H1 (cell line): ENCODE measurements around the gene TAF1B.

Experiments
- KDM1A ChIP-seq: fragments of 200-600, 300-600 bp; sonication (generic); IDR thresholded peaks from 2 replicates; pipeline ENCODE4 v1.7.1; 2016; ENCODE audit warnings: mild to moderate bottlenecking, low read length, borderline replicate concordance
- TF ChIP-seq, protein P1 (sequence below), 3 experiments: IDR thresholded peaks; 1 replicate in 2 of 3; 2 replicates in 1 of 3; pipeline versions ENCODE4 v1.5.1 to v1.6.1; 2011; ENCODE audit warnings: low read length in 3 of 3, mild to moderate bottlenecking in 3 of 3, inconsistent platforms in 2 of 3, low read depth in 1 of 3, moderate library complexity in 1 of 3; ENCODE audit not compliant: insufficient read depth in 1 of 3; ENCODE audit errors: control extremely low read depth in 1 of 3

DNA sequence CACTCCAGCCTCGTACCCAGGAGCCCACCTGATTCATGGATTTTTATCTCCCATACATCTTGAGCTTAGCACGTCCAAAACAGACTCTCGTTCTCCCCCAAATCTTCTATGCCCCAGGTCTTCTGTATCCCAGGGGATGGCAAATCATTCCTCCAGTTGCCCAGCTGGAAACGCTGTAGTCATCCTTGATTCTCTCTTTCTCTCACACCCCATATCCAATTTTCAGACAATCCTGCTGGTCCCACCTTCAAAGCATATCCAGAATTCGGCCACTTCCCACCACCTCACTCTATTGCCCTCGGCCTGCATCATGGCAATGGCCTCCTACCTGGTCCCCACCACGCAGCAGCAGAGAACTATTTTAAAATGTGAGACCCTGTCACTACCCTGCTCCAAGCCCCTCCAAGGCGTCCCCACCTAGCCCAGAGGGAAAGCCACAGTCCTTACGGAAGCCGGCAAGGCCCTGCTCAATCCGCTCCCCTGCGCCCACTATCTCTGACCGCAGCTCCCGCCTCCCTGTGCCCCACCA lies 106.8 kb downstream of the TAF1B start:
- TF ChIP-seq, protein P1, sequence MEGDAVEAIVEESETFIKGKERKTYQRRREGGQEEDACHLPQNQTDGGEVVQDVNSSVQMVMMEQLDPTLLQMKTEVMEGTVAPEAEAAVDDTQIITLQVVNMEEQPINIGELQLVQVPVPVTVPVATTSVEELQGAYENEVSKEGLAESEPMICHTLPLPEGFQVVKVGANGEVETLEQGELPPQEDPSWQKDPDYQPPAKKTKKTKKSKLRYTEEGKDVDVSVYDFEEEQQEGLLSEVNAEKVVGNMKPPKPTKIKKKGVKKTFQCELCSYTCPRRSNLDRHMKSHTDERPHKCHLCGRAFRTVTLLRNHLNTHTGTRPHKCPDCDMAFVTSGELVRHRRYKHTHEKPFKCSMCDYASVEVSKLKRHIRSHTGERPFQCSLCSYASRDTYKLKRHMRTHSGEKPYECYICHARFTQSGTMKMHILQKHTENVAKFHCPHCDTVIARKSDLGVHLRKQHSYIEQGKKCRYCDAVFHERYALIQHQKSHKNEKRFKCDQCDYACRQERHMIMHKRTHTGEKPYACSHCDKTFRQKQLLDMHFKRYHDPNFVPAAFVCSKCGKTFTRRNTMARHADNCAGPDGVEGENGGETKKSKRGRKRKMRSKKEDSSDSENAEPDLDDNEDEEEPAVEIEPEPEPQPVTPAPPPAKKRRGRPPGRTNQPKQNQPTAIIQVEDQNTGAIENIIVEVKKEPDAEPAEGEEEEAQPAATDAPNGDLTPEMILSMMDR (IDR thresholded peaks at IDR 0.05; ENCODE audit: control extremely low read depth in 1 of 3, insufficient read depth in 1 of 3, low read depth in 1 of 3, low read length in 3 of 3), result no peak
- TF ChIP-seq KDM1A, result no peak
